Liver (tissue), 9 donors: ENCODE data around the gene XXYLT1. TPM values are rescaled to one million over a fixed set of nuclear protein-coding genes. Genes with fewer than 3 reads are reported as not detected.
"Not testable (repeated sequence)": the region's sequence is repeated elsewhere in the genome, so short reads cannot be mapped to it uniquely, and the experiment has no call there.

Experiments
- DNase-seq: peaks from one replicate; pipeline ENCODE4 v3.0.0-alpha.2; 2017; ENCODE audit warnings: low spot score
- H3K27ac ChIP-seq, 2 donors: one replicate each; pipeline ENCODE4 v1.7.0; 2013; ENCODE audit warnings: inconsistent platforms in 2 of 2, low read length in 2 of 2, control low read depth in 1 of 2, low read depth in 1 of 2, mild to moderate bottlenecking in 1 of 2
- H3K27me3 ChIP-seq, 4 donors: one replicate each; pipeline versions ENCODE4 v1.6.1 to v1.7.0; 2013; ENCODE audit warnings: low read length in 3 of 4, inconsistent platforms in 1 of 4, mild to moderate bottlenecking in 1 of 4, moderate library complexity in 1 of 4; ENCODE audit not compliant: control insufficient read depth in 4 of 4, insufficient read depth in 4 of 4
- H3K36me3 ChIP-seq, 4 donors: one replicate each; pipeline versions ENCODE4 v1.6.1 to v1.7.0; 2013; ENCODE audit warnings: low read length in 3 of 4, mild to moderate bottlenecking in 3 of 4, low read depth in 1 of 4, moderate library complexity in 1 of 4; ENCODE audit not compliant: control insufficient read depth in 4 of 4, insufficient read depth in 3 of 4
- H3K4me1 ChIP-seq, 4 donors: one replicate each; pipeline versions ENCODE4 v1.6.1 to v1.7.0; 2013; ENCODE audit warnings: low read length in 3 of 4, mild to moderate bottlenecking in 3 of 4, moderate library complexity in 1 of 4; ENCODE audit not compliant: control insufficient read depth in 4 of 4, insufficient read depth in 4 of 4
- H3K4me3 ChIP-seq, 3 donors: one replicate each; pipeline versions ENCODE4 v1.6.1 to v1.7.0; 2013; ENCODE audit warnings: low read length in 3 of 3, control low read depth in 1 of 3, low read depth in 1 of 3, mild to moderate bottlenecking in 1 of 3
- H3K9ac ChIP-seq, 2 donors: one replicate each; pipeline ENCODE4 v1.7.0; 2013; ENCODE audit warnings: low read length in 2 of 2, mild to moderate bottlenecking in 2 of 2, moderate library complexity in 2 of 2, control low read depth in 1 of 2, low read depth in 1 of 2
- H3K9me3 ChIP-seq, 4 donors: one replicate each; pipeline versions ENCODE4 v1.6.1 to v1.7.0; 2013; ENCODE audit warnings: low read length in 3 of 4; ENCODE audit not compliant: control insufficient read depth in 4 of 4
- EGR1 ChIP-seq, 2 donors: IDR thresholded peaks; 2 replicates each; pipeline ENCODE4 v1.6.1; 2016 to 2018; ENCODE audit warnings: antibody characterized with exemption in 2 of 2, low read depth in 2 of 2
- FOXA1 ChIP-seq: IDR thresholded peaks from 2 replicates; pipeline ENCODE4 v1.6.1; 2016; ENCODE audit warnings: antibody characterized with exemption
- GABPA ChIP-seq, 2 donors: IDR thresholded peaks in 1 of 2; conservative IDR thresholded peaks in 1 of 2; 2 replicates each; pipeline ENCODE4 v1.6.1; 2016; ENCODE audit warnings: antibody characterized with exemption in 2 of 2, mild to moderate bottlenecking in 1 of 2, moderate library complexity in 1 of 2
- HNF4A ChIP-seq, 2 donors: conservative IDR thresholded peaks; 2 replicates each; pipeline ENCODE4 v1.6.1; 2016; ENCODE audit warnings: antibody characterized with exemption in 2 of 2, mild to moderate bottlenecking in 2 of 2
- HNF4G ChIP-seq: IDR thresholded peaks from 2 replicates; pipeline ENCODE4 v1.6.1; 2016; ENCODE audit warnings: antibody characterized with exemption
- RAD21 ChIP-seq, 2 donors: IDR thresholded peaks; 2 replicates each; pipeline ENCODE4 v1.6.1; 2016; ENCODE audit warnings: antibody characterized with exemption in 2 of 2, mild to moderate bottlenecking in 2 of 2
- RXRA ChIP-seq, 2 donors: IDR thresholded peaks; 2 replicates each; pipeline ENCODE4 v1.6.1; 2017 to 2018; ENCODE audit warnings: antibody characterized with exemption in 2 of 2, mild to moderate bottlenecking in 1 of 2
- SP1 ChIP-seq: IDR thresholded peaks from 2 replicates; pipeline ENCODE4 v1.6.1; 2018; ENCODE audit warnings: antibody characterized with exemption, mild to moderate bottlenecking
- TAF1 ChIP-seq: conservative IDR thresholded peaks from 2 replicates; pipeline ENCODE4 v1.6.1; 2016; ENCODE audit warnings: antibody characterized with exemption, mild to moderate bottlenecking
- YY1 ChIP-seq: IDR thresholded peaks from 2 replicates; pipeline ENCODE4 v1.6.1; 2016; ENCODE audit warnings: antibody characterized with exemption, mild to moderate bottlenecking
- WGBS: extraction: QIAGEN DNeasy Blood & Tissue Kit; methylation state at CpG from one replicate; pipeline ENCODE4 v1.1.7; 2013; 5-methylcytosine and 5-hydroxymethylcytosine counted together
- polyA plus RNA-seq, 2 donors: library from polyadenylated mRNA; stranded (reverse) in 1 of 2; unstranded in 1 of 2; fragments of 200-250 nt in 1 of 2; fragments of >200 nt in 1 of 2; fragmentation: Nextera tagmentation in 1 of 2; extraction: Ambion mirVana in 1 of 2; gene quantifications; one replicate each; pipeline versions ENCODE4 v1.2.1 to v1.2.3, GENCODE V29; 2013 to 2015
- total RNA-seq, 2 donors: library from RNA; depleted of rRNA; stranded (reverse); fragments of >200 nt; gene quantifications; one replicate each; pipeline ENCODE4 v1.2.3, GENCODE V29; 2014
- TF ChIP-seq, protein P1 (sequence below): IDR thresholded peaks from 2 replicates; pipeline ENCODE4 v1.6.1; 2016; ENCODE audit warnings: antibody characterized with exemption, mild to moderate bottlenecking
- TF ChIP-seq, protein P2 (sequence below): fragments of 150-350 bp; IDR thresholded peaks from 2 replicates; pipeline ENCODE4 v1.5.1; 2017; ENCODE audit warnings: improper control_type of control experiment, low read depth, low read length; ENCODE audit not compliant: missing input control
- TF ChIP-seq, protein P3 (sequence below): IDR thresholded peaks from 2 replicates; pipeline ENCODE4 v1.6.1; 2016; ENCODE audit warnings: antibody characterized with exemption
- TF ChIP-seq, protein P4 (sequence below): IDR thresholded peaks from 2 replicates; pipeline ENCODE4 v1.6.1; 2016; ENCODE audit warnings: antibody characterized with exemption
- donor health status: healthy.
- donor health status: healthy.
- donor health status: healthy.
- donor health status: healthy.
- donor health status: healthy.

The XXYLT1 gene
- total and polyA plus RNA-seq, 4 donors, result 0.93 to 7.6 (median 2.8) TPM

DNA sequence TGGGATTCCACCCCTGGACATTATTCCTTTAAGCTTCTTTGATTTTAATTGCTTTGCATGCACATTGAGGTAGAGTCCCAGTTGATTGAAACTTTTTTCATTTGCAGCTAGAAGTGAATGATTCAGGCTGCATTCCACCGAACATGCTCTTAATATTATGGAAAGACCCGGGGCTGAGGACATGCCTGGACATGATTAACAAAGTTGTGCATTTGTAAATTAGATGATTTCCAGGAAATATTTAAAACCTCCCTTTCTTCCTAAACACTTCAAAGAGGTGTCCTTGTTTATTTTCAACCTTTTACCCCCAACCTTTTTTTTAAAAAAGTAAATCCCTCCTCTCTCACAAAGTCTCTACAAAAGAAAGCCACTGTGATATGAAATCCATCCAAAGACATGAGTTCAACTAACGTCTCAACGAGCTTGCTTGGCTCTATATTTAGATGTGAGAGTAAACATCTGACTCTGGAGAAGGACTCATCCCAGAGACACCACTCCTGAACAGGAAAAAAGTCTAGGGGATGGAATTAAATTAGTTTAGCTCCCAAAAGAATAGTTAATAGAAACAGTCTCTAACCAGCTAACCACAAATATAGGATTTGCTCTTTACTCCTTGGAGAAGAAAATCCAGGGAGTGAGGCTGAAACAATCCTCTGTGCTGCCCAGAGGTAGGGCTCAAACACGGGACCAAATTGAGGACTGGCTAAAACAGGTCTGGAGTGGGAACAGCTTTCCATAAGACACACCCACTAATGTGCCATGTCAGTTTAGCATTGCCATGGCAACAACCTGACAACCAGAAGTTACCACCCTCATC, 83.1 kb downstream of the XXYLT1 start:
- Histone ChIP-seq H3K27me3 (no peaks in the 10 kb centered on the region), H3K4me1 (no peaks in the 10 kb centered on the region), H3K4me3 (no peak overlapping the region), H3K36me3 (no peaks in the 10 kb centered on the region), H3K9ac (no peak overlapping the region), H3K27ac (no peak overlapping the region), H3K9me3 (peaks cover 0 to 4% (median 0%) of the 10 kb centered on the region in 4 donors)
- TF ChIP-seq, protein P1, sequence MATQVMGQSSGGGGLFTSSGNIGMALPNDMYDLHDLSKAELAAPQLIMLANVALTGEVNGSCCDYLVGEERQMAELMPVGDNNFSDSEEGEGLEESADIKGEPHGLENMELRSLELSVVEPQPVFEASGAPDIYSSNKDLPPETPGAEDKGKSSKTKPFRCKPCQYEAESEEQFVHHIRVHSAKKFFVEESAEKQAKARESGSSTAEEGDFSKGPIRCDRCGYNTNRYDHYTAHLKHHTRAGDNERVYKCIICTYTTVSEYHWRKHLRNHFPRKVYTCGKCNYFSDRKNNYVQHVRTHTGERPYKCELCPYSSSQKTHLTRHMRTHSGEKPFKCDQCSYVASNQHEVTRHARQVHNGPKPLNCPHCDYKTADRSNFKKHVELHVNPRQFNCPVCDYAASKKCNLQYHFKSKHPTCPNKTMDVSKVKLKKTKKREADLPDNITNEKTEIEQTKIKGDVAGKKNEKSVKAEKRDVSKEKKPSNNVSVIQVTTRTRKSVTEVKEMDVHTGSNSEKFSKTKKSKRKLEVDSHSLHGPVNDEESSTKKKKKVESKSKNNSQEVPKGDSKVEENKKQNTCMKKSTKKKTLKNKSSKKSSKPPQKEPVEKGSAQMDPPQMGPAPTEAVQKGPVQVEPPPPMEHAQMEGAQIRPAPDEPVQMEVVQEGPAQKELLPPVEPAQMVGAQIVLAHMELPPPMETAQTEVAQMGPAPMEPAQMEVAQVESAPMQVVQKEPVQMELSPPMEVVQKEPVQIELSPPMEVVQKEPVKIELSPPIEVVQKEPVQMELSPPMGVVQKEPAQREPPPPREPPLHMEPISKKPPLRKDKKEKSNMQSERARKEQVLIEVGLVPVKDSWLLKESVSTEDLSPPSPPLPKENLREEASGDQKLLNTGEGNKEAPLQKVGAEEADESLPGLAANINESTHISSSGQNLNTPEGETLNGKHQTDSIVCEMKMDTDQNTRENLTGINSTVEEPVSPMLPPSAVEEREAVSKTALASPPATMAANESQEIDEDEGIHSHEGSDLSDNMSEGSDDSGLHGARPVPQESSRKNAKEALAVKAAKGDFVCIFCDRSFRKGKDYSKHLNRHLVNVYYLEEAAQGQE, result no peak
- no peak for TF ChIP-seq RAD21 (IDR thresholded peaks at IDR 0.05)
- WGBS, result 74% methylated on average over 5 of the region's 5 CpGs
- DNase-seq, result no peak

DNA sequence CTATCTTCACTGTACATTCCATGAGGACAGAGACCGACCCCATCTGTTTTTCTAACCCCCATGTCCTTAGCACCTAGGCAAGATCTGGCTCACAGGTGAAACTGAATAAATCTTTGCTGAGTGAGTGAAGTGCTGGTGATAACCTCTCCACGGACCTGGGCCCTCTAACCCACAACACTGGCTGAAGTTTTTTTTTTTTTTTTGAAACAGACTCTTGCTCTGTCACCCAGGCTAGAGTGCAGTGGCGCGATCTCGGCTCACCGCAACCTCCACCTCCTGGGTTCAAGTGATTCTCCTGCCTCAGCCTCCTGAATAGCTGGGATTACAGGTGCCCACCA, 84.3 kb downstream of the XXYLT1 start:
- WGBS, result 95% methylated on average over 6 of the region's 6 CpGs
- DNase-seq, H3K9me3 ChIP-seq, H3K36me3 ChIP-seq, H3K9ac ChIP-seq, H3K27ac ChIP-seq, H3K4me3 ChIP-seq, H3K4me1 ChIP-seq, H3K27me3 ChIP-seq: not testable (repeated sequence)

DNA sequence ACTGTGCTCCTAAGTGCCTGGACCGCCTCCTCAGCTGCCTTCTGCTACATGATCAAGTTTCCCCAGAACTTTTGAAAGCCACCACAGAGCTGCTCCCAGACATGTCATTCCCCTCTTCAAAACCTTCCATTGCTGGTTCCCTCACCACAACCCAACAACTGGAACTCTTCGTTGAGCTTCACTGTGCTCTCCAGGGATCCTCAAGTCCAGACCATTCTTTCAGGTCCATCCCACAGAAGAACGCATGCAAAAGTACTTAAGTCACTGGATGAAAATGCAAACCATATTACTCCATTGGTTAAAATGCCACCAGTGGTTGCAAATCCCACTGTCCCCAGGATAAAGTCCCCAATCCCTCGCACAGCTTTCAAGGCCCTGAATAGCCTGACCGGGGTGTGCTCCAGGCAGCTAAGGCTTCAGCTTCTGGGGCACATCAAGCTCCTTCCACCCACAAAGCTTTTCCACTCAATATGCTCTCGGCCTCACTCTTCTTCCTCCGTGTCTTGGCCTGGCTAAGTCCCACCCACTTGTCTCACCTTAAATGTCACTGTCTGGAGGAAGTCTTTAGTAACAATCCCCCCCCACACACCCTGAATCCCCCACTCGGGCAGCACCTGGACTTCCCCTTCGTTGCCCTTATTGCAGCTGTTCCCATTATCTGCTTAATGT, 84.8 kb downstream of the XXYLT1 start:
- Histone ChIP-seq H3K4me1 (no peaks in the 10 kb centered on the region), H3K36me3 (no peaks in the 10 kb centered on the region), H3K27ac (no peak overlapping the region), H3K9ac (no peak overlapping the region), H3K27me3 (no peaks in the 10 kb centered on the region), H3K9me3 (peaks cover 0 to under 1% (median 0%) of the 10 kb centered on the region in 4 donors), H3K4me3 (no peak overlapping the region)
- TF ChIP-seq EGR1 (IDR thresholded peaks at IDR 0.05; ENCODE audit: low read depth in 2 of 2), result no peak
- TF ChIP-seq, protein P2, sequence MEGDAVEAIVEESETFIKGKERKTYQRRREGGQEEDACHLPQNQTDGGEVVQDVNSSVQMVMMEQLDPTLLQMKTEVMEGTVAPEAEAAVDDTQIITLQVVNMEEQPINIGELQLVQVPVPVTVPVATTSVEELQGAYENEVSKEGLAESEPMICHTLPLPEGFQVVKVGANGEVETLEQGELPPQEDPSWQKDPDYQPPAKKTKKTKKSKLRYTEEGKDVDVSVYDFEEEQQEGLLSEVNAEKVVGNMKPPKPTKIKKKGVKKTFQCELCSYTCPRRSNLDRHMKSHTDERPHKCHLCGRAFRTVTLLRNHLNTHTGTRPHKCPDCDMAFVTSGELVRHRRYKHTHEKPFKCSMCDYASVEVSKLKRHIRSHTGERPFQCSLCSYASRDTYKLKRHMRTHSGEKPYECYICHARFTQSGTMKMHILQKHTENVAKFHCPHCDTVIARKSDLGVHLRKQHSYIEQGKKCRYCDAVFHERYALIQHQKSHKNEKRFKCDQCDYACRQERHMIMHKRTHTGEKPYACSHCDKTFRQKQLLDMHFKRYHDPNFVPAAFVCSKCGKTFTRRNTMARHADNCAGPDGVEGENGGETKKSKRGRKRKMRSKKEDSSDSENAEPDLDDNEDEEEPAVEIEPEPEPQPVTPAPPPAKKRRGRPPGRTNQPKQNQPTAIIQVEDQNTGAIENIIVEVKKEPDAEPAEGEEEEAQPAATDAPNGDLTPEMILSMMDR, result no peak
- no peak for TF ChIP-seq YY1
- TF ChIP-seq, protein P3, sequence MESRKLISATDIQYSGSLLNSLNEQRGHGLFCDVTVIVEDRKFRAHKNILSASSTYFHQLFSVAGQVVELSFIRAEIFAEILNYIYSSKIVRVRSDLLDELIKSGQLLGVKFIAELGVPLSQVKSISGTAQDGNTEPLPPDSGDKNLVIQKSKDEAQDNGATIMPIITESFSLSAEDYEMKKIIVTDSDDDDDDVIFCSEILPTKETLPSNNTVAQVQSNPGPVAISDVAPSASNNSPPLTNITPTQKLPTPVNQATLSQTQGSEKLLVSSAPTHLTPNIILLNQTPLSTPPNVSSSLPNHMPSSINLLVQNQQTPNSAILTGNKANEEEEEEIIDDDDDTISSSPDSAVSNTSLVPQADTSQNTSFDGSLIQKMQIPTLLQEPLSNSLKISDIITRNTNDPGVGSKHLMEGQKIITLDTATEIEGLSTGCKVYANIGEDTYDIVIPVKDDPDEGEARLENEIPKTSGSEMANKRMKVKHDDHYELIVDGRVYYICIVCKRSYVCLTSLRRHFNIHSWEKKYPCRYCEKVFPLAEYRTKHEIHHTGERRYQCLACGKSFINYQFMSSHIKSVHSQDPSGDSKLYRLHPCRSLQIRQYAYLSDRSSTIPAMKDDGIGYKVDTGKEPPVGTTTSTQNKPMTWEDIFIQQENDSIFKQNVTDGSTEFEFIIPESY, result no peak
- TF ChIP-seq TAF1, result no peak
- TF ChIP-seq, protein P4, sequence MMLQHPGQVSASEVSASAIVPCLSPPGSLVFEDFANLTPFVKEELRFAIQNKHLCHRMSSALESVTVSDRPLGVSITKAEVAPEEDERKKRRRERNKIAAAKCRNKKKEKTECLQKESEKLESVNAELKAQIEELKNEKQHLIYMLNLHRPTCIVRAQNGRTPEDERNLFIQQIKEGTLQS, result no peak
- no peak for TF ChIP-seq RAD21 (IDR thresholded peaks at IDR 0.05)
- no peak for TF ChIP-seq HNF4A (conservative IDR thresholded peaks at IDR 0.05)
- TF ChIP-seq GABPA (IDR thresholded peaks at IDR 0.05 in 1 of 2, conservative IDR thresholded peaks at IDR 0.05 in 1 of 2), result no peak
- no peak for TF ChIP-seq RXRA (IDR thresholded peaks at IDR 0.05)
- no peak for TF ChIP-seq FOXA1
- TF ChIP-seq HNF4G, result no peak
- no peak for TF ChIP-seq SP1
- DNase-seq, result no peak
- WGBS, result 90% methylated on average over 9 of the region's 9 CpGs
